HUDEP-2 (cell line): ENCODE data around the gene HLA-DOA.
A peak's percentile ranks its signal among the peaks of the same experiment; 100 is the strongest.

ENCODE experiments used
- DNase-seq, 76 experiments: peaks; one replicate each; lab custom pipeline; 2025; ENCODE audit not compliant: unreplicated experiment in 76 of 76; lab: John Stamatoyannopoulos, UW

The HLA-DOA gene

GRCh38 chr6:33008944-33009861 is at the start of gene HLA-DOA:
Gene HLA-DOA (minus strand): TSS chr6:33009591.
- no peak for DNase-seq

GRCh38 chr6:33057222-33058150 is 48.1 kb upstream of the HLA-DOA start:
- no peak for DNase-seq

GRCh38 chr6:33053230-33053629 is 43.8 kb upstream of the HLA-DOA start:
- DNase-seq: no peak

DNA sequence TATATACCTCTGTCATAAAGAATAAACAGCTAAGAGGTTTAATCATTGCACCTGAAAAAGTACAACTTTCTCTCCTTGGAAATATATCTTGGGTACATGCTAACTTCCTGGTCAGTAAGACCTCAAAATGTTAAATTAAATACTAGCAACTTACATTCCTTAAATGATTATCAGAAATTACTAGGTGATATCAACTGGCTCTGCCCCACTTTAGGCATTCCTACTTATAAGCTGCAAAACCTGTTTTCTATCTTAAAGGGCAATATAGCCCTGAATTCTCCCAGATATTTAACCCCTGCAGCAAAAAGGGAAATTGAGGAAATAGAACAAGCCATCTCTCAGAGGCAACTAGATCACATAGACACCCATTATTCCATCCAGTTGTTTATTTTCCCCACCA is 43.2 kb upstream of the HLA-DOA start:
- DNase-seq: no peak

- DNase-seq: no peak
These were observed 40.8 kb upstream of the HLA-DOA start for GRCh38 chr6:33050014-33050810.

GRCh38 chr6:33049323-33050013 is 40.1 kb upstream of the HLA-DOA start:
- DNase-seq: peak in 2 of 76 experiments; percentile 1 to 2

DNA sequence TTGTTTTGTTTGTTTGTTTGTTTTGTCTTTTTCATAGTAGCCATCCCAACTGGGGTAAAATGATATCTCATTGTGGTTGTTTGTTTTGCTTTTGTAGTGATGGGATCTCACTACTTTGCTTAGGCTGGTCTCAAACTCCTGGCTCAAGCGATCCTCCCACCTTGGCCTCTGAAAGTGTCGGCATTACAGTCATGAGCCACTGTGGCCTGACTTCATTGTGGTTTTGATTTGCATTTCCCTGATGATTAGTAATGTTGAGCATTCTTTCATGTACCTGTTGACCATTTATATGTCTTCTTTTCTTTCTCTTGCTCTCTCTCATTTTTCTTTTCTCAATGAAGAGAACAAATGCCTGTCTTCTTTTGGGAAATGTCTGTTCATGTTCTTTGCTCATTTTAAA is 30.8 kb upstream of the HLA-DOA start:
- no peak for DNase-seq

GRCh38 chr6:33036535-33036934 is 27.1 kb upstream of the HLA-DOA start:
- no peak for DNase-seq

DNA sequence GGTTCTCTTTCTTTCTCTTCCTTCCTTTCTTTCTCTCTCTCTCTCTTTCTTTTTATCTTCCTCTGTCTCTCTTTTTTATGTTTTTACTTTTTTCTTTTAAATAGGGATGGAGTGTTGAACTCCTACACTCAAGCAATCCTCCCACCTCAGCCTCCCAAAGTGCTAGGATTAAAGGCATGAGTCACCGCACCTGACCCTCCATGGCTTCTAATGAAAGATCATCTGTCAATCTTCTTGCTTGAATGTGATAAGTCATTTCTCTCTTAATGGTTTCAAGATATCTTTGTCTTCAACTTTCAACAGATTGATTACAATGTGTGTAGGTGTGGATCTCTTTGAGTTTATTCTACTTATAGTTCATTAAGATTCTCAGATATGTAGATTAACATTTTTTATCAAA is 25.2 kb upstream of the HLA-DOA start:
- DNase-seq: no peak

GRCh38 chr6:33030245-33030644 is 20.9 kb upstream of the HLA-DOA start:
- DNase-seq: no peak

DNA sequence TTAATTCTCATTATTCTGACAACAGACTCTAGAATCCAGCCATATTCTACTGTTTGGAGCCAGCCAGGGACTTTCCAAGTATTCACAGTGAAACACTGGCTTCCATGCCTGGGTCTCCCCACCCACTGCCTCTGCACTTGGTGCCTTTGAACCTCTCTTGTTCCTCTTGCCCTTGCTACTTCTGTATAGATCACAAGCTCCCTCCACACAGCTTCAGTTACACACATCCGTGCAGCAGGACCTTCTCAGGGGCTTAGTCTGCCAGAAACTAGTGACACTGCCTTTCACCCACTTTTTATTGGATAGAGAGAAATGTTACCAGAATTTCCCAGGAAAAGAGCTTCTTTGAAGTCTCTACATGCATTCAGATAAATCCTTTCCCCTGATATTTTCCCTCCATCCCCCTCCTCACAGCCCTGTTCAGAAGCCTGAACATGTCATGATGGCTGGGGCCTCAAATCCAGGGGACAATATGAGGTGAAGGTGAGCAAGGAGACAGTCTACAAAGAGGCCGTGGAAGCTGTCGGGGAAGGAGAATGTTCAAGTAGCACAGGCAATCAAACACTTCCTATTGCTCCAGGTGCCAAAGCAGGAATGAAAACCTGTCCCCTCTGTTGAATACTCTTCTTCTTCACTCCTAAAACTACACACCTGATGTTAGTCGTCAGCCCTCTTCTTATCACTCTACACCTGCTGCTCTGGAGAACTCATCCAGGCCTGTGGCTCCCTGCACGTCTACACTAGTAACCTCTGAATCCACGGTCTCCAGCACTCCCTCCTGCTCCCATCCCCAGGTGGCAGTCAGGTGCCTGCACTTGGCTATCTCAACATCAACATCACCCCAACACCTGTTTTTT is 20.2 kb upstream of the HLA-DOA start:
- no peak for DNase-seq

DNA sequence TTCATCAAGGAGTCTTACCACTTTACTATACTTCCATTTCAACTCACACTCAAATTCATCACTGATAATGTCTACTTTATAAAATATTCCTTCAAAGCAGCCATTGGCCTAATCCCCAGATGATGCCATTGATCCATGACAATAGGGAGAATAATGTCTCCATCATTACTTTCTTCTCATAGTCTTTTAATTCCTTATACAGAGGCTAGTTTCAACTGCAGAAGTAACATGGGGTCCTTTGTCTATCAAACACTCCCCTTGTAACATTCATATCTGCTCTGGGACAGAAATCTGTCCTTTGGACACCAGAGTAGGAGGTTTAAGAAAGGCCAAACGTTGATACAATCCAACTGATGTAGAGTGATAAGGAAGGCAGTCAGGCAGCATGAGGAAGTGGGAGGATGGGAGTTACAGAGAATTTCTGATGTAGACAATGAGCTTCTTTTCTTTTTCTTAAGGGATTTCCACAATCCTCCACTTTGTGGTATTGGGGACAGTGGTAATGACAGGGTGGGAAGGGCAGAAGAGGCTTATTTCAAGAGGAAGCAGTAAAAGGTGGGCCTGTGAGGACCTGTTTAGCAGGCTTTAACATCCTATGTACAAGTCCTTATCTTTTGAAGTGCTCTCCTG is 18.9 kb upstream of the HLA-DOA start:
- DNase-seq: no peak

- DNase-seq: no peak
These were observed 15.1 kb upstream of the HLA-DOA start for GRCh38 chr6:33024521-33024920.

DNA sequence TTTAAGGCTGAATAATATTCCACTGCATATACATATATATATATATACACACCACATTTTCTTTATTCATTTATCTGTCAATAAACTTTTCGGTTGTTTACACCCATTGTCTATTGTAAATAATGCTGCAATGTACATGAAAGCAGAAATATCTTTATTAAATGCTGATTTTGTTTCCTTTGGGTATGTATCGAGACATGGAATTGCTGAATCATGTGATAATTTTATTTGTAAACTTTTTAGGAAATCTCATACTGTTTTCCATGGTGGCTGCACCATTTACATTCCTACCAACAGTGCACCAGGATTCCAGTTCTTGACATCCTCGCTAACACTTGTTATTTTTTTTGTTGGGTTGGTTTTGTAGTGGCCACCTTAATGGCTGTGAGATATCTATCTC is 14.1 kb upstream of the HLA-DOA start:
- DNase-seq: no peak

- no peak for DNase-seq
These were observed 12.5 kb upstream of the HLA-DOA start for GRCh38 chr6:33021917-33022316.

DNA sequence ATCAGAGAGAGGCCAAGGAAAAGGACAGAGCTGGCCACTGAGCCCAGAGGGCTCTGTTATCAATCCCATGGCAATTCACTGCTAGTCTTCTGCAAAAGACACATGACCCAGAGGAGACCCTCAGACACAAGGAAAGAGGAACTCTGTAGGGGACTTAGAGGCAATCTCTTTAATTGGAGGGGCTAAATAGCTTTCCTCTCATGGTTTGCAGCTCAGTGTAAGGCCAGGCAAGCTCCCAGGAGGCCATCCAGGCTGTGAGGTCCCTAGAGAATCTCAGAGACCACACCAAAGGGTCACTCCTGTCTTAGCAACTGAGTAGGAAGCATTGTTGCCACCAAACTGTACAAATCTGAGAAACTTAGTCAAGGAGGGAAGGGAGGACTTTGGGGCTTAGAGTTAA is 10.0 kb upstream of the HLA-DOA start:
- no peak for DNase-seq

DNA sequence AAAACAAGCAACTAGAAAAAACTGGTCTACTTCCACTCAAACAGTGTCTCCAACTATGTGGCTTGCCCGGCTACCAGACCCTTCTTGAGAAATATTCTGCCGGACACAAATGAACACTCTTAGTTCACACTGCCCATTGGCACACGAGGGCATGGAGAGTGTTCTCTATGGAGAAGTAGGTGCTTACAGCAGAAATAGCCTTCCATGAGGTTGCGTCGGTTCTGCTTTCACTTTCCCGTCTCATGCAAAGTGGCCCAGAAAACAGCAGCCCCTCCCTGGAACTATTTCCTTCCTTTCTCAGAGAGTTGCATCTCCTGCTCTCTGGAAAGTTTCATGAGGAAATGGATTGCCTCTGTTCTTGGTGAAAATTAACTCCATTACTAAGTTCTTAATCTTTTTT is 9.5 kb upstream of the HLA-DOA start:
- DNase-seq: peak in 7 of 76 experiments; percentile 5 to 33 (median 9)

DNA sequence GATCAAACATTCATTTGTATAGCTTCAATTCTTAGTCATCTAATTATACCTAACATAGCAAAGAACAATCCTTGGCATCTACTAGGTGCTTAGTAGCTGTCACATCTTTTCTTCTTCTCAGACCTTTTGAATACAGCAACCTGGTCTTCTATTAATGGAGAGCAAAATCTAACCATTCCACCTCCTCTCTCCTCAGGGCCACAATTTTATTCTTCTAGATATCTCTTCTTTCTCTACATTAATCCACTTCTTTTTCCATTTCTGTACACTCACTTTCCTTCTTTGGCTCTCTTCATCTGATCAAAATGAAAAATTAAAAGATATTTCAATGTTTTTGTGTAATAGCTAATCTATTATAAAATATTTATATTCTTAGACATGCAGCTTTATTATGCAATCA is 9.0 kb upstream of the HLA-DOA start:
- no peak for DNase-seq
